ENCODE data around the gene OMP.

Gene OMP

GRCh38 chr11:77085652-77086051 lies 17.0 kb upstream of the OMP start:
- ChIA-PET CTCF (no interaction called here), POLR2A (no interaction called here)

GRCh38 chr11:77086521-77087472 lies 15.8 kb upstream of the OMP start:
- Histone ChIP-seq H3K9me3 (ENCODE audit: control insufficient read depth, insufficient read depth, low read depth, low read length) (no peaks in the 10 kb centered on the region), H3K4me1 (ENCODE audit: control insufficient read depth, insufficient read depth, low read length) (no peaks in the 10 kb centered on the region), H3K36me3 (ENCODE audit: control insufficient read depth in 2 of 2, insufficient read depth in 1 of 2, low read length in 2 of 2) (no peaks in the 10 kb centered on the region), H3K4me3 (ENCODE audit: low read depth, low read length) (no peak overlapping the region), H3K27ac (ENCODE audit: extremely low read depth, low read depth, low read length) (no peak overlapping the region)
- POLR2A ChIA-PET: no interaction called here
- CTCF ChIA-PET: interaction anchor here (0.7 to 0.9 kb wide), 2 partner anchors 9 to 41 kb away, joined by 3 to 4 read pairs; no protein-coding TSS in a partner anchor
- TF ChIP-seq, protein P1, sequence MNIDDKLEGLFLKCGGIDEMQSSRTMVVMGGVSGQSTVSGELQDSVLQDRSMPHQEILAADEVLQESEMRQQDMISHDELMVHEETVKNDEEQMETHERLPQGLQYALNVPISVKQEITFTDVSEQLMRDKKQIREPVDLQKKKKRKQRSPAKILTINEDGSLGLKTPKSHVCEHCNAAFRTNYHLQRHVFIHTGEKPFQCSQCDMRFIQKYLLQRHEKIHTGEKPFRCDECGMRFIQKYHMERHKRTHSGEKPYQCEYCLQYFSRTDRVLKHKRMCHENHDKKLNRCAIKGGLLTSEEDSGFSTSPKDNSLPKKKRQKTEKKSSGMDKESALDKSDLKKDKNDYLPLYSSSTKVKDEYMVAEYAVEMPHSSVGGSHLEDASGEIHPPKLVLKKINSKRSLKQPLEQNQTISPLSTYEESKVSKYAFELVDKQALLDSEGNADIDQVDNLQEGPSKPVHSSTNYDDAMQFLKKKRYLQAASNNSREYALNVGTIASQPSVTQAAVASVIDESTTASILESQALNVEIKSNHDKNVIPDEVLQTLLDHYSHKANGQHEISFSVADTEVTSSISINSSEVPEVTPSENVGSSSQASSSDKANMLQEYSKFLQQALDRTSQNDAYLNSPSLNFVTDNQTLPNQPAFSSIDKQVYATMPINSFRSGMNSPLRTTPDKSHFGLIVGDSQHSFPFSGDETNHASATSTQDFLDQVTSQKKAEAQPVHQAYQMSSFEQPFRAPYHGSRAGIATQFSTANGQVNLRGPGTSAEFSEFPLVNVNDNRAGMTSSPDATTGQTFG (tag by site-specific recombination; IDR thresholded peaks at IDR 0.05; ENCODE audit: borderline replicate concordance): no peak
- TF ChIP-seq ZNF426 (tag by site-specific recombination; IDR thresholded peaks at IDR 0.05) (no peak), ZNF585B (tag by site-specific recombination; IDR thresholded peaks at IDR 0.05) (no peak)
- TF ChIP-seq, protein P2, sequence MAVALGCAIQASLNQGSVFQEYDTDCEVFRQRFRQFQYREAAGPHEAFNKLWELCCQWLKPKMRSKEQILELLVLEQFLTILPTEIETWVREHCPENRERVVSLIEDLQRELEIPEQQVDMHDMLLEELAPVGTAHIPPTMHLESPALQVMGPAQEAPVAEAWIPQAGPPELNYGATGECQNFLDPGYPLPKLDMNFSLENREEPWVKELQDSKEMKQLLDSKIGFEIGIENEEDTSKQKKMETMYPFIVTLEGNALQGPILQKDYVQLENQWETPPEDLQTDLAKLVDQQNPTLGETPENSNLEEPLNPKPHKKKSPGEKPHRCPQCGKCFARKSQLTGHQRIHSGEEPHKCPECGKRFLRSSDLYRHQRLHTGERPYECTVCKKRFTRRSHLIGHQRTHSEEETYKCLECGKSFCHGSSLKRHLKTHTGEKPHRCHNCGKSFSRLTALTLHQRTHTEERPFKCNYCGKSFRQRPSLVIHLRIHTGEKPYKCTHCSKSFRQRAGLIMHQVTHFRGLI (tag by site-specific recombination; IDR thresholded peaks at IDR 0.05): no peak
- TF ChIP-seq, protein P3, sequence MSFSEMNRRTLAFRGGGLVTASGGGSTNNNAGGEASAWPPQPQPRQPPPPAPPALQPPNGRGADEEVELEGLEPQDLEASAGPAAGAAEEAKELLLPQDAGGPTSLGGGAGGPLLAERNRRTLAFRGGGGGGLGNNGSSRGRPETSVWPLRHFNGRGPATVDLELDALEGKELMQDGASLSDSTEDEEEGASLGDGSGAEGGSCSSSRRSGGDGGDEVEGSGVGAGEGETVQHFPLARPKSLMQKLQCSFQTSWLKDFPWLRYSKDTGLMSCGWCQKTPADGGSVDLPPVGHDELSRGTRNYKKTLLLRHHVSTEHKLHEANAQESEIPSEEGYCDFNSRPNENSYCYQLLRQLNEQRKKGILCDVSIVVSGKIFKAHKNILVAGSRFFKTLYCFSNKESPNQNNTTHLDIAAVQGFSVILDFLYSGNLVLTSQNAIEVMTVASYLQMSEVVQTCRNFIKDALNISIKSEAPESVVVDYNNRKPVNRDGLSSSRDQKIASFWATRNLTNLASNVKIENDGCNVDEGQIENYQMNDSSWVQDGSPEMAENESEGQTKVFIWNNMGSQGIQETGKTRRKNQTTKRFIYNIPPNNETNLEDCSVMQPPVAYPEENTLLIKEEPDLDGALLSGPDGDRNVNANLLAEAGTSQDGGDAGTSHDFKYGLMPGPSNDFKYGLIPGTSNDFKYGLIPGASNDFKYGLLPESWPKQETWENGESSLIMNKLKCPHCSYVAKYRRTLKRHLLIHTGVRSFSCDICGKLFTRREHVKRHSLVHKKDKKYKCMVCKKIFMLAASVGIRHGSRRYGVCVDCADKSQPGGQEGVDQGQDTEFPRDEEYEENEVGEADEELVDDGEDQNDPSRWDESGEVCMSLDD (tag by site-specific recombination; IDR thresholded peaks at IDR 0.05): no peak

More at GRCh38 chr11:77085652-77086051, 17.0 kb upstream of the OMP start:
- Histone ChIP-seq H3K4me1 (ENCODE audit: control insufficient read depth, insufficient read depth, low read length) (no peaks in the 10 kb centered on the region), H3K36me3 (ENCODE audit: control insufficient read depth in 2 of 2, insufficient read depth in 1 of 2, low read length in 2 of 2) (no peaks in the 10 kb centered on the region), H3K27ac (ENCODE audit: extremely low read depth, low read depth, low read length) (no peak overlapping the region), H3K4me3 (ENCODE audit: low read depth, low read length) (no peak overlapping the region), H3K9me3 (ENCODE audit: control insufficient read depth, insufficient read depth, low read depth, low read length) (no peaks in the 10 kb centered on the region)
- TF ChIP-seq BCL11B (tag by site-specific recombination; IDR thresholded peaks at IDR 0.05; ENCODE audit: low read depth): no peak
- no peak for TF ChIP-seq SCRT1 (tag by site-specific recombination; IDR thresholded peaks at IDR 0.05; ENCODE audit: borderline replicate concordance)
- TF ChIP-seq ZFP3 (tag by site-specific recombination; IDR thresholded peaks at IDR 0.05; ENCODE audit: low read depth): no peak
- TF ChIP-seq ZBTB6 (tag by site-specific recombination; IDR thresholded peaks at IDR 0.05): no peak
- no peak for TF ChIP-seq ZFP37 (tag by site-specific recombination; IDR thresholded peaks at IDR 0.05)
- no peak for TF ChIP-seq ZNF138 (tag by site-specific recombination; IDR thresholded peaks at IDR 0.05; ENCODE audit: borderline replicate concordance)
- no peak for TF ChIP-seq KLF9 (tag by site-specific recombination; IDR thresholded peaks at IDR 0.05; ENCODE audit: low read depth)
- no peak for TF ChIP-seq ZNF704 (tag by site-specific recombination; IDR thresholded peaks at IDR 0.05)
- no peak for TF ChIP-seq ZNF335 (tag by site-specific recombination; conservative IDR thresholded peaks at IDR 0.05)
- TF ChIP-seq OSR2 (tag by site-specific recombination; IDR thresholded peaks at IDR 0.05): no peak
- TF ChIP-seq FEZF1 (tag by site-specific recombination; IDR thresholded peaks at IDR 0.05): no peak
- TF ChIP-seq PRDM1 (tag by site-specific recombination; IDR thresholded peaks at IDR 0.05): no peak
- no peak for TF ChIP-seq ZNF121 (tag by site-specific recombination; IDR thresholded peaks at IDR 0.05)
- TF ChIP-seq WT1 (tag by site-specific recombination; IDR thresholded peaks at IDR 0.05): no peak
- TF ChIP-seq KLF16 (tag by site-specific recombination; IDR thresholded peaks at IDR 0.05): no peak
- TF ChIP-seq ZBTB44 (tag by site-specific recombination; IDR thresholded peaks at IDR 0.05): no peak
- no peak for TF ChIP-seq AEBP2 (tag by site-specific recombination; IDR thresholded peaks at IDR 0.05; ENCODE audit: borderline replicate concordance)
- TF ChIP-seq ZNF404 (tag by site-specific recombination; IDR thresholded peaks at IDR 0.05): no peak
